Immature natural killer cell (primary cell): Measurements from ENCODE around the gene STAMBPL1. TPM values are rescaled to one million over a fixed set of nuclear protein-coding genes. Genes with fewer than 3 reads are reported as not detected.
A peak's percentile ranks its signal among the peaks of the same experiment; 100 is the strongest.

Experiments
- DNase-seq, 3 donors: peaks; one replicate each; pipeline ENCODE4 v3.0.0; 2022; ENCODE audit warnings: mixed read lengths in 1 of 3
- H3K27ac Mint-ChIP-seq, 6 donors: one replicate each; pipeline ENCODE4 v1.8.0; 2020; ENCODE audit warnings: mixed read lengths in 6 of 6, mild to moderate bottlenecking in 5 of 6, inconsistent platforms in 4 of 6, moderate library complexity in 3 of 6
- H3K27me3 Mint-ChIP-seq, 3 donors: one replicate each; pipeline ENCODE4 v1.8.0; 2020 to 2021; ENCODE audit warnings: low read depth in 3 of 3, mild to moderate bottlenecking in 3 of 3, mixed read lengths in 3 of 3, moderate library complexity in 3 of 3, inconsistent platforms in 1 of 3
- H3K36me3 Mint-ChIP-seq, 3 donors: one replicate each; pipeline ENCODE4 v1.8.0; 2020; ENCODE audit warnings: mixed read lengths in 3 of 3, inconsistent platforms in 2 of 3, mild to moderate bottlenecking in 2 of 3
- H3K4me1 Mint-ChIP-seq, 2 donors: one replicate each; pipeline ENCODE4 v1.8.0; 2020; ENCODE audit warnings: inconsistent platforms in 2 of 2, mild to moderate bottlenecking in 2 of 2, mixed read lengths in 2 of 2, moderate library complexity in 1 of 2
- H3K4me3 Mint-ChIP-seq, 5 donors: one replicate each; pipeline ENCODE4 v1.8.0; 2020; ENCODE audit warnings: mild to moderate bottlenecking in 5 of 5, mixed read lengths in 5 of 5, inconsistent platforms in 3 of 5, moderate library complexity in 3 of 5
- H3K9me3 Mint-ChIP-seq, 6 donors: one replicate each; pipeline ENCODE4 v1.8.0; 2020; ENCODE audit warnings: mild to moderate bottlenecking in 6 of 6, mixed read lengths in 6 of 6, inconsistent platforms in 4 of 6, moderate library complexity in 3 of 6
- polyA plus RNA-seq, 3 donors: library from polyadenylated mRNA; unstranded; fragments of 300-500 nt; fragmentation: Illumina TruSeq; gene quantifications; one replicate each; pipeline ENCODE4 v1.2.3, GENCODE V29; 2021

The STAMBPL1 gene
- polyA plus RNA-seq, 3 donors from 2014 or later, result 4.2 to 8.4 (median 7.3) TPM

- H3K4me1 Mint-ChIP-seq, result peaks cover 15 to 24% of the 10 kb centered on the region in 2 donors
- H3K4me3 Mint-ChIP-seq, result no peak overlapping the region
- H3K36me3 Mint-ChIP-seq, result no peaks in the 10 kb centered on the region
- no peak for DNase-seq
- no peaks in the 10 kb centered on the region for H3K9me3 Mint-ChIP-seq
- no peaks in the 10 kb centered on the region for H3K27me3 Mint-ChIP-seq
- H3K27ac Mint-ChIP-seq, result no peak overlapping the region
Observed at GRCh38 chr10:88961266-88961665, 81.2 kb downstream of the STAMBPL1 start.

DNA sequence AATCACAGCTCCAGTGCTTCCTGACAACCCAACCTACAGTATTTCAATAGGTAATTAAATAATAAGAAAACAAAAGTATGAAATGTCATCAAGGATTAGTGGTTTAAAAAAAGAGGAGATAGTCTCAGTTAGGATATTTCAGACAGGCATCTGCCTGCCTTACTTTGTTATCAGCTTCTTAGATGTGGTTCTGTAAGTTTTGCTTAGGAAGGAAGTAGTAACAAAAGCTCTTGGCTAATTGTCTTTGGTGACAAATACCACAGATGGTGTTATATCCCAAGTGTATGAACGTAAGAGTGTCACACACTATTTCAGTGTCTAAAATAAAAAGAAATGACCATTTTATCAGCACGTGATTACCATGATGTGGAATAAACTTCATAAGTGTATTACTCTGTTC lies 82.3 kb downstream of the STAMBPL1 start:
- peak overlapping the region in 2 of 6 donors; percentile 4 to 36 for H3K27ac Mint-ChIP-seq
- peak overlapping the region in 1 of 5 donors; percentile 31 for H3K4me3 Mint-ChIP-seq
- no peaks in the 10 kb centered on the region for H3K9me3 Mint-ChIP-seq
- peak in 1 of 3 donors; percentile 12 for DNase-seq
- peaks cover 15 to 24% of the 10 kb centered on the region in 2 donors for H3K4me1 Mint-ChIP-seq
- peaks cover 0 to 1% (median 0%) of the 10 kb centered on the region in 3 donors for H3K27me3 Mint-ChIP-seq
- H3K36me3 Mint-ChIP-seq, result no peaks in the 10 kb centered on the region

GRCh38 chr10:88963318-88963717 lies 83.3 kb downstream of the STAMBPL1 start:
- Mint-ChIP-seq H3K36me3 (no peaks in the 10 kb centered on the region), H3K27ac (no peak overlapping the region), H3K4me3 (no peak overlapping the region), H3K4me1 (peaks cover 15 to 24% of the 10 kb centered on the region in 2 donors), H3K9me3 (no peaks in the 10 kb centered on the region), H3K27me3 (peaks cover 0 to 1% (median 0%) of the 10 kb centered on the region in 3 donors)
- DNase-seq, result no peak

GRCh38 chr10:88964360-88964759 lies 84.3 kb downstream of the STAMBPL1 start:
- Mint-ChIP-seq H3K9me3 (no peaks in the 10 kb centered on the region), H3K4me3 (no peak overlapping the region), H3K4me1 (peaks cover 15 to 24% of the 10 kb centered on the region in 2 donors), H3K27ac (no peak overlapping the region), H3K27me3 (peaks cover 0 to 1% (median 0%) of the 10 kb centered on the region in 3 donors), H3K36me3 (no peaks in the 10 kb centered on the region)
- no peak for DNase-seq

GRCh38 chr10:88964869-88965415 lies 84.9 kb downstream of the STAMBPL1 start:
- H3K27ac Mint-ChIP-seq, result no peak overlapping the region
- DNase-seq, result no peak
- peaks cover 0 to 1% (median 0%) of the 10 kb centered on the region in 3 donors for H3K27me3 Mint-ChIP-seq
- H3K9me3 Mint-ChIP-seq, result no peaks in the 10 kb centered on the region
- peaks cover 15 to 24% of the 10 kb centered on the region in 2 donors for H3K4me1 Mint-ChIP-seq
- H3K4me3 Mint-ChIP-seq, result no peak overlapping the region
- H3K36me3 Mint-ChIP-seq, result peaks cover 0 to 3% (median 0%) of the 10 kb centered on the region in 3 donors

- Mint-ChIP-seq H3K27me3 (peaks cover 0 to 1% (median 0%) of the 10 kb centered on the region in 3 donors), H3K36me3 (peaks cover 0 to 3% (median 0%) of the 10 kb centered on the region in 3 donors), H3K9me3 (no peaks in the 10 kb centered on the region), H3K4me3 (no peak overlapping the region), H3K4me1 (peaks cover 9 to 11% of the 10 kb centered on the region in 2 donors), H3K27ac (no peak overlapping the region)
- DNase-seq, result no peak
Observed at GRCh38 chr10:88966797-88967196, 86.8 kb downstream of the STAMBPL1 start.

GRCh38 chr10:88968391-88968790 lies 88.3 kb downstream of the STAMBPL1 start:
- H3K4me1 Mint-ChIP-seq, result no peaks in the 10 kb centered on the region
- DNase-seq, result no peak
- H3K27ac Mint-ChIP-seq, result no peak overlapping the region
- H3K36me3 Mint-ChIP-seq, result peaks cover 0 to 3% (median 0%) of the 10 kb centered on the region in 3 donors
- H3K9me3 Mint-ChIP-seq, result no peaks in the 10 kb centered on the region
- no peak overlapping the region for H3K4me3 Mint-ChIP-seq
- peaks cover 0 to 1% (median 0%) of the 10 kb centered on the region in 3 donors for H3K27me3 Mint-ChIP-seq

- Mint-ChIP-seq H3K36me3 (peaks cover 0 to 4% (median 3%) of the 10 kb centered on the region in 3 donors), H3K4me3 (no peak overlapping the region), H3K27me3 (peaks cover 0 to 4% (median 1%) of the 10 kb centered on the region in 3 donors), H3K4me1 (peaks cover 15% of the 10 kb centered on the region in 2 donors), H3K27ac (no peak overlapping the region), H3K9me3 (no peaks in the 10 kb centered on the region)
- DNase-seq, result no peak
Observed at GRCh38 chr10:88971221-88972061, 91.4 kb downstream of the STAMBPL1 start.

Other genes starting within 250 kb of the STAMBPL1 start
- gene LIPF, start 215.8 kb upstream of the STAMBPL1 start, polyA plus RNA-seq, result not detected
- gene LIPK, start 174.0 kb upstream of the STAMBPL1 start, polyA plus RNA-seq, result not detected
- not detected for gene LIPN, start 120.2 kb upstream of the STAMBPL1 start, polyA plus RNA-seq
- gene LIPM, start 77.5 kb upstream of the STAMBPL1 start, polyA plus RNA-seq, result not detected
- gene ANKRD22, start 28.4 kb upstream of the STAMBPL1 start, polyA plus RNA-seq, result 1 to 10 TPM in 1 of 3 donors, under 1 TPM in 1, not detected in 1; 0.84 to 1.2 TPM
- 10 to 100 TPM in 2 of 3 donors, 1 to 10 TPM in 1; 6.9 to 36.2 (median 12.6) TPM for gene ACTA2, start 72.5 kb downstream of the STAMBPL1 start, polyA plus RNA-seq
- 10 to 100 TPM in 2 of 3 donors, 1 to 10 TPM in 1; 9.7 to 14.3 (median 11.1) TPM for gene FAS, start 110.6 kb downstream of the STAMBPL1 start, polyA plus RNA-seq